ENCODE measurements around the gene FAM186B.

The FAM186B gene

DNA sequence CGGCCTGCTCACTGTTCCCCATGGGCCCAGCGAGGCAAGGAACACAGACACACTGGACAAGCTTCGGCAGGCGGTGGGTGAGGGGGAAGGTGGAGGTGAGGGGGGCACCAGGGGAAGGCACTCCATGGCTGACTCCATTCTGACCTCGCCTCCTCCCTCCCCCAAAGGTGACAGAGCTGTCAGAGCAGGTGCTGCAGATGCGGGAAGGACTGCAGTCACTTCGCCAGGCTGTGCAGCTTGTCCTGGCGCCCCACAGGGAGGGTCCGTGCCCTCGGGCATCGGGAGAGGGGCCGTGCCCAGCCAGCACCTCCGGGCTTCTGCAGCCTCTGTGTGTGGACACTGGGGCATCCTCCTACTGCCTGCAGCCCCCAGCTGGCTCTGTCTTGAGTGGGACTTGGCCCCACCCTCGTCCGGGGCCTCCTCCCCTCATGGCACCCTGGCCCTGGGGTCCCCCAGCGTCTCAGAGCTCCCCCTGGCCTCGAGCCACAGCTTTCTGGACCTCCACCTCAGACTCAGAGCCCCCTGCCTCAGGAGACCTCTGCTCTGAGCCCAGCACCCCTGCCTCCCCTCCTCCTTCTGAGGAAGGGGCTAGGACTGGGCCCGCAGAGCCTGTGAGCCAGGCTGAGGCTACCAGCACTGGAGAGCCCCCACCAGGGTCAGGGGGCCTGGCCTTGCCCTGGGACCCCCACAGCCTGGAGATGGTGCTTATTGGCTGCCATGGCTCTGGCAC is 48.1 kb downstream of the FAM186B start:
- ATAC-seq (ENCODE audit: low read depth): no peak
- no peaks in the 10 kb centered on the region for H3K27me3 ChIP-seq (ENCODE audit: insufficient read depth, poor library complexity, severe bottlenecking)
- H3K36me3 ChIP-seq (ENCODE audit: low read depth): peaks cover 39% of the 10 kb centered on the region

DNA sequence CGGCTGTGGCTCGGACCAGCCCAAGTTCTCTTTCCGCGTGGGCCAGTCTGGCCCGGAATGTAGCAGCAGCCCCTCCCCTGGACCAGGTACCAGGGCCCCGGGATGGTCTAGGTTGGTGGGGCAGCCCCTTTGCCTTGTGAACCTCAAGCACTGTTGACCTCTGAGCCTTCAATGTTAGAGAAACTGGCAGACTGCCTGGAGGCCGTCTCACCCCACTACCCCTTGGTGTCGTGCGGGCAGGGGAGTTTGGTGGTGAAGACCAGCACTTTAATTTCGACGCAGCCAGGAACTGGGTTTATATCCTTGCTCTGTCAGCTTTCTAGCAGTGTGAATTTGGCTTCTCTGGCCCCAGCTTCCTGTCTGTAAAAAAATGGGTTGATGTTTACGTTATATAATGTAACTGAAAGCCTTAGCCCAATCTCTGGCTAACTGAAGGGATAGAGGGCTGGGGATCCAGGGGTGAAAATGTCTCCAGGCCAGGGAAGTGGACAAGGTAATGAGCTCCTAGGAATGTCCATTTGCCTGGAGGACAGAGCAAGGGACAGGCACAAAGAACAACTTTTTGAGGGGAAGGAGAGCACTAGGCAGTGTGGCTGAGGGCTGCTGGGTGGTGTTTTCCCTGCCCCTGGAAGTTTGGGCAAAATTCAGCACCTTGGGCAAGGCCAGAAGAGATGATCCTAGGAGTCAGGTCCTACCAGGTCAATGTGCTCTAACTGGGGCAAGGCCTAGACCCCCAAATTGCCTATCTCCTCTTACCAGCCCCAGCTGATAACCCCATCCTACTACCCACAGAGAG is 48.9 kb downstream of the FAM186B start:
- peaks cover 31% of the 10 kb centered on the region for H3K36me3 ChIP-seq (ENCODE audit: low read depth)
- no peak overlapping the region for H3K4me3 ChIP-seq (ENCODE audit: severe bottlenecking)
- no peak for DNase-seq (ENCODE audit: low spot score)
- TF ChIP-seq, protein P1, sequence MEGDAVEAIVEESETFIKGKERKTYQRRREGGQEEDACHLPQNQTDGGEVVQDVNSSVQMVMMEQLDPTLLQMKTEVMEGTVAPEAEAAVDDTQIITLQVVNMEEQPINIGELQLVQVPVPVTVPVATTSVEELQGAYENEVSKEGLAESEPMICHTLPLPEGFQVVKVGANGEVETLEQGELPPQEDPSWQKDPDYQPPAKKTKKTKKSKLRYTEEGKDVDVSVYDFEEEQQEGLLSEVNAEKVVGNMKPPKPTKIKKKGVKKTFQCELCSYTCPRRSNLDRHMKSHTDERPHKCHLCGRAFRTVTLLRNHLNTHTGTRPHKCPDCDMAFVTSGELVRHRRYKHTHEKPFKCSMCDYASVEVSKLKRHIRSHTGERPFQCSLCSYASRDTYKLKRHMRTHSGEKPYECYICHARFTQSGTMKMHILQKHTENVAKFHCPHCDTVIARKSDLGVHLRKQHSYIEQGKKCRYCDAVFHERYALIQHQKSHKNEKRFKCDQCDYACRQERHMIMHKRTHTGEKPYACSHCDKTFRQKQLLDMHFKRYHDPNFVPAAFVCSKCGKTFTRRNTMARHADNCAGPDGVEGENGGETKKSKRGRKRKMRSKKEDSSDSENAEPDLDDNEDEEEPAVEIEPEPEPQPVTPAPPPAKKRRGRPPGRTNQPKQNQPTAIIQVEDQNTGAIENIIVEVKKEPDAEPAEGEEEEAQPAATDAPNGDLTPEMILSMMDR (IDR thresholded peaks at IDR 0.05; ENCODE audit: poor library complexity, severe bottlenecking): no peak
- no peaks in the 10 kb centered on the region for H3K4me1 ChIP-seq (ENCODE audit: insufficient read depth, poor library complexity, severe bottlenecking)
- H3K27ac ChIP-seq (ENCODE audit: poor library complexity, severe bottlenecking): no peak overlapping the region
- H3K27me3 ChIP-seq (ENCODE audit: insufficient read depth, poor library complexity, severe bottlenecking): no peaks in the 10 kb centered on the region
- no peak for ATAC-seq (ENCODE audit: low read depth)
- H3K9me3 ChIP-seq (ENCODE audit: severe bottlenecking): no peaks in the 10 kb centered on the region

More for the DNA sequence above, 48.1 kb downstream of the FAM186B start:
- DNase-seq (ENCODE audit: low spot score): no peak
- Histone ChIP-seq H3K9me3 (ENCODE audit: severe bottlenecking) (no peaks in the 10 kb centered on the region), H3K4me1 (ENCODE audit: insufficient read depth, poor library complexity, severe bottlenecking) (no peaks in the 10 kb centered on the region), H3K27ac (ENCODE audit: poor library complexity, severe bottlenecking) (no peak overlapping the region), H3K4me3 (ENCODE audit: severe bottlenecking) (no peak overlapping the region)
- TF ChIP-seq, protein P1 (IDR thresholded peaks at IDR 0.05; ENCODE audit: poor library complexity, severe bottlenecking): no peak

DNA sequence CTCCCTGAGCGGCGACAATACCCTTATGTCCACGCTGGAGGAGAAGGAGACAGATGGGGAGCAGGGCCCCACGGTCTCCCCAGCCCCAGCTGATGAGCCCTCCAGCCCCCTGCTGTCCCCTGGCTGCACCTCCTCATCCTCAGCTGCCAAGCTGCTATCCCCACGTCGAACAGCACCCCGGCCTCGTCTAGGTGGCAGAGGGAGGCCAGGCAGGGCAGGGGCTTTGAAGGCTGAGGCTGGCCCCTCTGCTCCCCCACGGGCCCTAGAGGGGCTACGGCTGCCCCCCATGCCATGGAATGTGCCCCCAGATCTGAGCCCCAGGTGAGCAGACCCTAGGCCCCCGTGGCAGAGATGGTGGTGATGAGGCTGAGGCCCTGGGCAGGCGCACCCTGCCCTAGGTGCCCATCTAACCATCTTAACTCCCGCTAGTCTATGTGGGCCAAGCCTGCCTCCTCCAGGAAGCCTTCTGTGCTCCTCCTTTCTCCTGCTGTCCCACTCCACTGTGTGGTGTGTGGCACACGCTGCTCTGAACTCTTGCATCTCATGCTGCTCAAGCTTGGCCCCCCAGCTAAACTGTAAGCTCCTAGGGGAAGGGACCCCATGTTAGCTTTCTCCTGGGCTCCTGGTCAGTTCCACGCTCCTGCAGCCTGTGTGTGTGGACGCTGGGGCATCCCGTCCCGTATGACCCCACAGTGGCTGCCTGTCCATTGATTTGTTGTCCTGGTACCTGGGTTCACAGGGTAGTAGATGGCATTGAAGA is 49.6 kb downstream of the FAM186B start:
- Histone ChIP-seq H3K27me3 (ENCODE audit: insufficient read depth, poor library complexity, severe bottlenecking) (no peaks in the 10 kb centered on the region), H3K4me1 (ENCODE audit: insufficient read depth, poor library complexity, severe bottlenecking) (no peaks in the 10 kb centered on the region), H3K4me3 (ENCODE audit: severe bottlenecking) (no peak overlapping the region), H3K9me3 (ENCODE audit: severe bottlenecking) (no peaks in the 10 kb centered on the region), H3K27ac (ENCODE audit: poor library complexity, severe bottlenecking) (no peak overlapping the region), H3K36me3 (ENCODE audit: low read depth) (peaks cover 27% of the 10 kb centered on the region)
- TF ChIP-seq, protein P1 (IDR thresholded peaks at IDR 0.05; ENCODE audit: poor library complexity, severe bottlenecking): no peak
- no peak for ATAC-seq (ENCODE audit: low read depth)
- no peak for DNase-seq (ENCODE audit: low spot score)

DNA sequence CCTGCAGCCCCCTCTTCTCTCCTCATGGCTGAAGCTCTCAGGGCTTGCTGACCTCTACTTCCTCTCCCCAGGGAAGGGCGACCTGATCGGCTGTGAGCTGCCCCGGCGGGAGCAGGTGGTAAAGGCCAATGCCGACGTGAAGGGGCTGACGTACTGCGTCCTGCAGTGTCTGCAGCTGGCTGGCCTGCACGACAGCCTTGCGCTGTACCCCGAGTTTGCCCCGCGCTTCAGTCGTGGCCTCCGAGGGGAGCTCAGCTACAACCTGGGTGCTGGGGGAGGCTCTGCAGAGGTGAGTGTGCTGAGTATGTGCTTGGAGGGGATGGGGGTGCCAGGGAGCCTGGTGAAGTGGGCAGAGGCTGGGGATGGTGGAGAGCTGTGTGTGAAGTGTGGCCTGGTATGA is 51.2 kb downstream of the FAM186B start:
- Histone ChIP-seq H3K27ac (ENCODE audit: poor library complexity, severe bottlenecking) (no peak overlapping the region), H3K36me3 (ENCODE audit: low read depth) (peaks cover 12% of the 10 kb centered on the region), H3K4me3 (ENCODE audit: severe bottlenecking) (no peak overlapping the region), H3K4me1 (ENCODE audit: insufficient read depth, poor library complexity, severe bottlenecking) (no peaks in the 10 kb centered on the region), H3K27me3 (ENCODE audit: insufficient read depth, poor library complexity, severe bottlenecking) (no peaks in the 10 kb centered on the region), H3K9me3 (ENCODE audit: severe bottlenecking) (no peaks in the 10 kb centered on the region)
- TF ChIP-seq, protein P1 (IDR thresholded peaks at IDR 0.05; ENCODE audit: poor library complexity, severe bottlenecking): no peak
- DNase-seq (ENCODE audit: low spot score): no peak
- no peak for ATAC-seq (ENCODE audit: low read depth)
